ENCODE measurements around the gene DAND5.

Gene DAND5

DNA sequence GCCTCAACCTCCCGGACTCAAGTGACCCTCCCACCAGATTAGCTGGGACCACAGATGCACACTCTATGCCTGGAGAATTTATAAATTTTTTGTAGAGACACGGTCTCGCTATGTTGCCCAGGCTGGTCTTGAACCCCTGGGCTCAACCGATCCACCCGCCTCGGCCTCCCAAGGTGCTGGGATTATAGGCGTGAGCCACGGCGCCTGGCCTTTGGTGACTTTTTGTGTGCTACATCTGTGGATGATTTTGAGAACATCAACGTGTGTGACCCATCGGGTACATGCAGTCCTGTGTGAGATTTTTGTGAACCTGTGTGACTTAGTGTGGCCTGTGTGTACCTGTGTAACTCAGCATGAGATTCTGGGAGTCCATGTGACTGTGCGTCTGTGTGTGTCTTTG is 17.4 kb downstream of the DAND5 start:
- DNase-seq (ENCODE audit: low read depth, low spot score) = no peak
- in situ Hi-C loops (cut with HindIII; ENCODE audit: low sequenced_read_pairs) = no loop called here
- TF ChIP-seq, protein P1, sequence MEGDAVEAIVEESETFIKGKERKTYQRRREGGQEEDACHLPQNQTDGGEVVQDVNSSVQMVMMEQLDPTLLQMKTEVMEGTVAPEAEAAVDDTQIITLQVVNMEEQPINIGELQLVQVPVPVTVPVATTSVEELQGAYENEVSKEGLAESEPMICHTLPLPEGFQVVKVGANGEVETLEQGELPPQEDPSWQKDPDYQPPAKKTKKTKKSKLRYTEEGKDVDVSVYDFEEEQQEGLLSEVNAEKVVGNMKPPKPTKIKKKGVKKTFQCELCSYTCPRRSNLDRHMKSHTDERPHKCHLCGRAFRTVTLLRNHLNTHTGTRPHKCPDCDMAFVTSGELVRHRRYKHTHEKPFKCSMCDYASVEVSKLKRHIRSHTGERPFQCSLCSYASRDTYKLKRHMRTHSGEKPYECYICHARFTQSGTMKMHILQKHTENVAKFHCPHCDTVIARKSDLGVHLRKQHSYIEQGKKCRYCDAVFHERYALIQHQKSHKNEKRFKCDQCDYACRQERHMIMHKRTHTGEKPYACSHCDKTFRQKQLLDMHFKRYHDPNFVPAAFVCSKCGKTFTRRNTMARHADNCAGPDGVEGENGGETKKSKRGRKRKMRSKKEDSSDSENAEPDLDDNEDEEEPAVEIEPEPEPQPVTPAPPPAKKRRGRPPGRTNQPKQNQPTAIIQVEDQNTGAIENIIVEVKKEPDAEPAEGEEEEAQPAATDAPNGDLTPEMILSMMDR (IDR thresholded peaks at IDR 0.05; ENCODE audit: low read depth, low read length) = no peak
- no peak overlapping the region for H3K4me3 ChIP-seq (ENCODE audit: low read depth, low read length)

DNA sequence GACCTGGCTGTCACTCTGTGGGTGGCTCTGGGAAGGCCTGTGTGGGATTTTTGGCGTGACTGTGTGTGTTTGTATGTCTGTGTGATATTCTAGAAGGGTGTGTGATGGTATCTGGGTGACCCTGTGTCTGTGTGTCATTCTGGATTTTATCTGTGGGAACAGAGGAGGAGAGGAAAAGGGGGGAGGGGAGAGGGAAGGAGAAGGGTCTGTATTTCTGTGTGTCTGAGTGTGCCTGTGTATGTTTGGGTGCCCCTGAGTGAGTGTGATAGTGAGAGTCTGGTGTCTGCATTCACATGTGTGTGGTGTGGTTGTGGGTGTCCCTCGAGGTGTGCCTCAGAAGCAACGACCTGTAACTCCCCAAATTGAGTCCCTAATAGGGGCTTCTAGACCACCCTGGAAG is 17.8 kb downstream of the DAND5 start:
- H3K4me3 ChIP-seq (ENCODE audit: low read depth, low read length) = no peak overlapping the region
- TF ChIP-seq, protein P1 (IDR thresholded peaks at IDR 0.05; ENCODE audit: low read depth, low read length) = no peak
- in situ Hi-C loops (cut with HindIII; ENCODE audit: low sequenced_read_pairs) = no loop called here
- DNase-seq (ENCODE audit: low read depth, low spot score) = no peak

- in situ Hi-C loops (cut with HindIII; ENCODE audit: low sequenced_read_pairs) = no loop called here
- DNase-seq (ENCODE audit: low read depth, low spot score) = no peak
- H3K4me3 ChIP-seq (ENCODE audit: low read depth, low read length) = no peak overlapping the region
- TF ChIP-seq, protein P1 (IDR thresholded peaks at IDR 0.05; ENCODE audit: low read depth, low read length) = no peak
Measured at GRCh38 chr19:12987781-12988180, 18.4 kb downstream of the DAND5 start.

DNA sequence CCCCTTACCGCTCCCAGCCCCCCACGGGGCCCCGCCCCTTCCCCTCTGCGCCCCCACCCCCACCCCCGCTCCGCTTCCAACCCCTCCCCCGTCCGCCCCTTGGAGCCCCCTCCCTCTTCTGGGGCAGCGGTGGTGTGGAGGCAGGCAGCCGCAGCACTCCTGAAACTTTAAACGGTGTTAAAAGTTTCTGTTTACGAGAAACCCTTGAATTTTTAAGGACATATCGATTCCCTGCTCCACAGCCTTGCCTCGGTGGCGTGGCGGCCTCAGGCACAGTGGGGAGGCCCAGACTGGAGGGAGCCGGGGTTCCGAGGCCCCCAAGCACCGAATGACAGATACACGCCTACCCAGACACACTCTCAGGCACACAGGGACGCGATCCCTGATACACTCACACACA is 21.1 kb downstream of the DAND5 start:
- no peak overlapping the region for H3K4me3 ChIP-seq (ENCODE audit: low read depth, low read length)
- in situ Hi-C loops (cut with HindIII; ENCODE audit: low sequenced_read_pairs) = no loop called here
- TF ChIP-seq, protein P1 (IDR thresholded peaks at IDR 0.05; ENCODE audit: low read depth, low read length) = no peak
- no peak for DNase-seq (ENCODE audit: low read depth, low spot score)

GRCh38 chr19:12990853-12991252 is 21.5 kb downstream of the DAND5 start:
- H3K4me3 ChIP-seq (ENCODE audit: low read depth, low read length) = no peak overlapping the region
- no peak for DNase-seq (ENCODE audit: low read depth, low spot score)
- TF ChIP-seq, protein P1 (IDR thresholded peaks at IDR 0.05; ENCODE audit: low read depth, low read length) = no peak
- in situ Hi-C loops (cut with HindIII; ENCODE audit: low sequenced_read_pairs) = no loop called here

DNA sequence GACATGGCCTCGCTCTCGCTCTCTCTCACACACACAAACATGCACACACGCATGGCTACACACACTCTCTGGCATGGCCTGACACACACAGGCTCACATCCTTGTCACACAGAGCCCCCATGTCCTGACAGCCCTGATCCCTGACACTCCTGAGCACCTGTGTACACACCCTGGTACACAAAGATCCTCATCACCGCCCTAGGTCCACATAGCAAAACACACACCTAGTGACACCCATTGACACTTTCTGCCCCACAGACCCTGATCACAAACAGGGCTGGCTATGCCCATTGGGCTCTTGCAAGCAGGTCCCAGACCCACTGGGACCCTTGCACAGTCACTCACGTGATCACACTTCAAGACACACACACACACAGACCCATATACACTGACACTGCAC is 21.9 kb downstream of the DAND5 start:
- DNase-seq (ENCODE audit: low read depth, low spot score) = no peak
- TF ChIP-seq, protein P1 (IDR thresholded peaks at IDR 0.05; ENCODE audit: low read depth, low read length) = no peak
- no peak overlapping the region for H3K4me3 ChIP-seq (ENCODE audit: low read depth, low read length)
- in situ Hi-C loops (cut with HindIII; ENCODE audit: low sequenced_read_pairs) = no loop called here

DNA sequence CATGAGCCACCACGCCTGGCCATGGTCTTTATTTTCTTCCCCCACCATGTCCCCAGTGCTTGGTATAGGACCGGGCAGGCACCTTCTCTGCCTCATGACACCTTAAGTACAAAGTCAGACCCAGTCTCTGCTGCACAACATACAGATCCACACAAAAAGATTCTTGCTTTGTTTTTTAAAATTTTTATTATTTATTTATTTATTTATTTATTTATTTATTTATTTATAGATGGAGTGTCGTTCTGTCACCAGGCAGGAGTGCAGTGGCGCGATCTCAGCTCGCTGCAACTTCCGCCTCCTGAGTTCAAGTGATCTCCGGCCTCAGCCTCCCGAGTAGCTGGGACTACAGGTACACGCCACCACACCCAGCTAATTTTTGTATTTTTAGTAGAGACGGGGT is 23.4 kb downstream of the DAND5 start:
- TF ChIP-seq, protein P1 (IDR thresholded peaks at IDR 0.05; ENCODE audit: low read depth, low read length) = no peak
- in situ Hi-C loops (cut with HindIII; ENCODE audit: low sequenced_read_pairs) = no loop called here
- DNase-seq (ENCODE audit: low read depth, low spot score) = no peak
- no peak overlapping the region for H3K4me3 ChIP-seq (ENCODE audit: low read depth, low read length)

Measured in astrocyte of the spinal cord (primary cell).